Activated naive CD4-positive, alpha-beta T cell treated with anti-CD3 and anti-CD28 coated beads, Interleukin-2, amount 10 ng/mL, durations not matched to agents 7 days and 5 days (primary cell): ENCODE measurements around the gene BCAR1.
"Not testable (repeated sequence)": the region's sequence is repeated elsewhere in the genome, so short reads cannot be mapped to it uniquely, and the experiment has no call there.

Source experiments
- CTCF ChIA-PET: fragments of 350-600 bp; sonication (Branson Sonifier 250); formaldehyde crosslinking; loops from one replicate; lab custom pipeline; 2021; ENCODE audit warnings: antibody characterized with exemption; lab: Charles Lee
- DNase-seq: peaks from one replicate; pipeline ENCODE4 v3.0.0-alpha.2; 2020
- H3K27ac Mint-ChIP-seq: one replicate; pipeline ENCODE4 v1.8.0; 2021; ENCODE audit warnings: mild to moderate bottlenecking, moderate library complexity, mixed read lengths
- H3K27me3 Mint-ChIP-seq: one replicate; pipeline ENCODE4 v1.8.0; 2021; ENCODE audit warnings: mild to moderate bottlenecking, mixed read lengths
- H3K36me3 Mint-ChIP-seq: one replicate; pipeline ENCODE4 v1.8.0; 2021; ENCODE audit warnings: mixed read lengths
- H3K4me1 Mint-ChIP-seq: one replicate; pipeline ENCODE4 v1.8.0; 2021; ENCODE audit warnings: mixed read lengths
- H3K4me3 Mint-ChIP-seq: one replicate; pipeline ENCODE4 v1.8.0; 2021; ENCODE audit warnings: mild to moderate bottlenecking, moderate library complexity, mixed read lengths
- H3K9me3 Mint-ChIP-seq: one replicate; pipeline ENCODE4 v1.8.0; 2021; ENCODE audit warnings: mixed read lengths

The BCAR1 gene

DNA sequence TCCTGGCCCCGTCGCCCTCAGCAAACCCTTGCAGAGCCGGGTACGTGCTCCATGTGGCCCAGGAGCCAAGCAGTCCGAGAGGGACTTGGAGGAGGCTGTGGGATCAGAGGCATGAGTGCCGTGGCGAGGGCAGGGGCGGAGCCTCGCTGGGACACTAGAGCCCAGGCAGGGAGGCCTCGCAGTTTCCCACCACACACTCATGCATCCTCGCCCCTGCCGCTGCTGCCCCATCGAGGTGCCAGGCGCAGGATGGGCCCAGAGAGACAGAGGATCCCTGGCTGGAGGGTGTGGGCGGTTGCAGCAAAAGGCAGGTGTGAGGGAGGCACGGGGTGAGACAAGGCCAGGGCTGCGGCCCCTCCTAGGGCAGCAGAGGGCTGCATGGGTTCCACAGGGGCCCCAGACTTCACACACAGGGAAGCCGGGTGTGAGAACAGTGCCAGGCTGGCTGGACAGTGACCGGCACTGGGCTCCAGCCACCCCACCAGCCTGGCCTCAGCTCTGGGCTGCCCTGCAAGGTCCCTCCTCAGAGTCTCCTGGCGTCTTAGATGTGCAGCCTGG lies 7.7 kb downstream of the BCAR1 start:
- no peak overlapping the region for H3K27ac Mint-ChIP-seq
- CTCF ChIA-PET, result no interaction called here

GRCh38 chr16:75242436-75243078 lies 8.9 kb downstream of the BCAR1 start:
- H3K4me1 Mint-ChIP-seq, H3K36me3 Mint-ChIP-seq, DNase-seq, H3K27ac Mint-ChIP-seq, CTCF ChIA-PET, H3K4me3 Mint-ChIP-seq, H3K9me3 Mint-ChIP-seq: not testable (repeated sequence)
- H3K27me3 Mint-ChIP-seq, result peaks cover 54% of the 10 kb centered on the region

More for the DNA sequence above, 7.7 kb downstream of the BCAR1 start:
- Mint-ChIP-seq H3K36me3 (no peaks in the 10 kb centered on the region), H3K4me1 (peaks cover 2% of the 10 kb centered on the region), H3K9me3 (no peaks in the 10 kb centered on the region), H3K4me3 (no peak overlapping the region), H3K27me3 (peaks cover 66% of the 10 kb centered on the region)
- DNase-seq, result no peak

GRCh38 chr16:75241955-75242354 lies 9.5 kb downstream of the BCAR1 start:
- DNase-seq, result no peak
- H3K4me1 Mint-ChIP-seq, result peaks cover 2% of the 10 kb centered on the region
- no peaks in the 10 kb centered on the region for H3K9me3 Mint-ChIP-seq
- no peak overlapping the region for H3K27ac Mint-ChIP-seq
- CTCF ChIA-PET, result no interaction called here
- no peak overlapping the region for H3K4me3 Mint-ChIP-seq
- no peaks in the 10 kb centered on the region for H3K36me3 Mint-ChIP-seq
- peaks cover 48% of the 10 kb centered on the region for H3K27me3 Mint-ChIP-seq

GRCh38 chr16:75241412-75241811 lies 10.0 kb downstream of the BCAR1 start:
- CTCF ChIA-PET, result no interaction called here
- H3K36me3 Mint-ChIP-seq, result no peaks in the 10 kb centered on the region
- H3K27me3 Mint-ChIP-seq, result peaks cover 46% of the 10 kb centered on the region
- peaks cover 2% of the 10 kb centered on the region for H3K4me1 Mint-ChIP-seq
- no peak for DNase-seq
- no peak overlapping the region for H3K4me3 Mint-ChIP-seq
- no peaks in the 10 kb centered on the region for H3K9me3 Mint-ChIP-seq
- no peak overlapping the region for H3K27ac Mint-ChIP-seq

DNA sequence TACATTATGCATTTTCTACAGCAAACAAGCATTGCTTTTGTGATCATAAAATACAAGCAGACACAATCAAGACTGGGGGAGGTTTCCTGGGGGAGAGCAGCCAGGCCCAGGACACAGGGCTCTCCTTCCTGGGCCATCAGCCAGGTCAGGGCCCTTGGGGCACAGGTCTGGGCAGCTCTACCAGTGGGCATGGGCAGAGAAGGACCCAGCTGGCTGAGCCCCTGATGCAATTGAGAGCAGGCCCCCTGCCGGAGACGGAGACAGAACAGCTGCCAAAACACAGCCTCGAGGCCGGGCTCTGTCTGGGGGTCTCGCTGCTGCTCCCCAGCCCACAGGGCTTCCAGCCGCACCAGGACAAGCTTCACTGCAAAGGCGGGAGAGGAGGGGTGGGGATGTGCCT lies 10.8 kb downstream of the BCAR1 start:
- H3K36me3 Mint-ChIP-seq, H3K4me3 Mint-ChIP-seq, CTCF ChIA-PET, H3K27ac Mint-ChIP-seq, DNase-seq, H3K4me1 Mint-ChIP-seq, H3K9me3 Mint-ChIP-seq: not testable (repeated sequence)
- peaks cover 42% of the 10 kb centered on the region for H3K27me3 Mint-ChIP-seq

DNA sequence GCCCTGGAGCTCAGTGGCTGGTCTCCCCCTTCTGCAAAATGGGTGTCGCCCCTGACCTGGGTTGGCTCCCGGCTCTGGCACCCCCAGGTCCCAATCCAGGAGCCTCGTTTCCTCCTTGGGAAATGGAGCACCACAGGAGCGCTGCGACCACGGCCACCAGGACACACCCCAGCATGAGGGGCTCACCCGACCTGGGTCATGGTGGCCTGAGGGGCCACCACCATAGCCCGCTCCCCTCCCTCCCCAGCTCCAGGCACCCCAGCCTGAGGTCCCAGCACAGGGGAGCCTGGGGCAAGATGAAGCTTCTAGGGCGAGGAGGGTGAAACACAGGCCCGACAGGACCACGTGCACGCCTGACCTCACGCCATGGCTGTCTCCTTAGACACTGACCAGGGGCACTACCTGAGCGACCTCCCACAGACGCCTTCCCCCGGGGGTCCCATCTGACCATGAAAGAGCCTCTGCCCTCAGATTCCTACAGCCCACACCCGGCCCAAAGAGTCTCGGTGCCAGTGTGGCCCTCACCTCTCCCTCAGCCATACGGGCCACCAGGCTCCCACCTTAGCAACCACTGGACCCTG lies 11.8 kb downstream of the BCAR1 start:
- H3K4me1 Mint-ChIP-seq, result peaks cover 2% of the 10 kb centered on the region
- peaks cover 40% of the 10 kb centered on the region for H3K27me3 Mint-ChIP-seq
- no peak overlapping the region for H3K4me3 Mint-ChIP-seq
- no peaks in the 10 kb centered on the region for H3K36me3 Mint-ChIP-seq
- no peaks in the 10 kb centered on the region for H3K9me3 Mint-ChIP-seq
- CTCF ChIA-PET, result interaction anchor here (1.5 kb wide), 1 partner anchor 146 kb away, joined by 3 read pairs; no protein-coding TSS in a partner anchor
- no peak overlapping the region for H3K27ac Mint-ChIP-seq
- DNase-seq, result no peak

DNA sequence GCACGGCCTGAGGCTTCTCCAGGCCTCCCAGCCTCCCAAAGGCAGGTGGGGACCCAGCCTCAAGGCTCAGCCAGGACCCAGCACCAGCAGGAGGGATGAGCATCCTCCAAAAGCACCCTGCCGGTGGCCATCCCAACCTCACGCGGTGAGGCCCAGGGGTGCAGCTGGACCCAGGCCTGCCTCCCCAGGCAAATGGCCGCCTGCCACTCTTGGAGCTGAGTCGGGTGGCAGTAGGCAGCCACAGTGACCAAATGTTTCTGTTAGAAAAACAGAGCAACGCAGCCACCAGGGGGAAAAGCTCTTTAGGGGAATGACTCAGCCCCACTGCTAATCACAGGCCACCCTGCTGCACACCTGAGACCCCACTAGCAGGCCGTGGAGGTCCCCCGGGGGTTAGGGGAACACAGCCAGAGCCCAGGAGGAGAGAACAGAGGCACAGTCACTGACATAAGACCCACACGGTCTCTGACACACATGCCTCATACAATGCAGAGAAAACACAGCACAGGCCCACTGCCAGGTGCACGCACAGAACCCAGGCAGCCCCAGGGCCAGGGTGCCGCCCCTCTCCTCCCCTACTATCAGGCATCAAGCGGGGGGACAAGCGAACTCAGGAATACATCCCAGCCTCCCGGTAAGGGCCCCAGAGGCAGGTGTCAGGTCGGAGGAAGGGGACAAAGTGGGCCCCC lies 12.4 kb downstream of the BCAR1 start:
- Mint-ChIP-seq H3K27me3 (peaks cover 37% of the 10 kb centered on the region), H3K36me3 (no peaks in the 10 kb centered on the region), H3K9me3 (no peaks in the 10 kb centered on the region), H3K27ac (no peak overlapping the region), H3K4me3 (no peak overlapping the region), H3K4me1 (peaks cover under 1% of the 10 kb centered on the region)
- CTCF ChIA-PET, result interaction anchor here (1.5 kb wide), 1 partner anchor 147 kb away, joined by 3 read pairs; no protein-coding TSS in a partner anchor
- DNase-seq, result no peak

GRCh38 chr16:75238132-75238852 lies 13.1 kb downstream of the BCAR1 start:
- no peak for DNase-seq
- CTCF ChIA-PET, result interaction anchor here (0.6 to 1.6 kb wide), 3 partner anchors 144 to 164 kb away, joined by 3 to 5 read pairs (median 3); no protein-coding TSS in a partner anchor
- Mint-ChIP-seq H3K36me3 (no peaks in the 10 kb centered on the region), H3K9me3 (no peaks in the 10 kb centered on the region), H3K4me1 (no peaks in the 10 kb centered on the region), H3K4me3 (no peak overlapping the region), H3K27me3 (peaks cover 33% of the 10 kb centered on the region), H3K27ac (no peak overlapping the region)

GRCh38 chr16:75237398-75238131 lies 13.9 kb downstream of the BCAR1 start:
- H3K4me3 Mint-ChIP-seq, result no peak overlapping the region
- H3K27me3 Mint-ChIP-seq, result peaks cover 32% of the 10 kb centered on the region
- H3K36me3 Mint-ChIP-seq, result no peaks in the 10 kb centered on the region
- no peaks in the 10 kb centered on the region for H3K9me3 Mint-ChIP-seq
- no peak overlapping the region for H3K27ac Mint-ChIP-seq
- no peak for DNase-seq
- H3K4me1 Mint-ChIP-seq, result no peaks in the 10 kb centered on the region
- CTCF ChIA-PET, result interaction anchor here (0.6 to 1.6 kb wide), 2 partner anchors 145 to 165 kb away, joined by 3 to 5 read pairs; no protein-coding TSS in a partner anchor

DNA sequence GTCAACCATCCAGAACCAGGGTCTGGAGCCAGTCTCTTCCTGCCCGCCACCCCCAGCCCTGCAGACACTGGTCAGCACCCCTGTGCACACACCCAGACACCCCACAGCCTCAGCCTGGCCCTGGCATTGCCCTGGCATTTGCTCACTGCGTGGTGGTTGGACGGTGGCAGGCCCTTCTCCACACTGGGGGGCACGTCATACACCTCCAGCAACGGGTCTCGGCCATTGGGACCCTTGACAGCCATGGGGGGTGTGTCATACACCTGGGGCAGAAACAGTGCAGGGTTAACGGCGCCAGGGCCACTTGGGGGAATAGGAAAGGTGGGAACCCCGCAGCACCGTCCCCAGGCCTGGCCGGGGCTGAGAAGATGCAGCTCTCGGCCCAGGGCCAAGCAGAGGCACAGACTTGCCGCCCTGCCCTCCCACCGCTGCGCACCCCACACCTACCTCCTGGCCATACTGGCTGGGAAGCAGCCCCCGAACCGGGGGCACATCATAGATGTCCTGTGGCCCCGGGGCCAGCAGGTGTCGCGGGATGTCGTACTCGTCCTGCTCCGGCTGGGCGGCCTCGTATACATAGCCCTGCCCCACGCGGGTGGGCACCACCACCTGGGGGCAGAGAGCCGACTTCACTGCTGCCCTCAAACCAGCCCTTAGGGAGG lies 14.6 kb downstream of the BCAR1 start:
- no peak overlapping the region for H3K27ac Mint-ChIP-seq
- DNase-seq, result no peak
- no peaks in the 10 kb centered on the region for H3K4me1 Mint-ChIP-seq
- no peaks in the 10 kb centered on the region for H3K9me3 Mint-ChIP-seq
- H3K27me3 Mint-ChIP-seq, result peaks cover 25% of the 10 kb centered on the region
- no peaks in the 10 kb centered on the region for H3K36me3 Mint-ChIP-seq
- H3K4me3 Mint-ChIP-seq, result no peak overlapping the region
- CTCF ChIA-PET, result interaction anchor here (1.1 to 1.6 kb wide), 2 partner anchors 145 to 165 kb away, joined by 4 to 5 read pairs; no protein-coding TSS in a partner anchor

DNA sequence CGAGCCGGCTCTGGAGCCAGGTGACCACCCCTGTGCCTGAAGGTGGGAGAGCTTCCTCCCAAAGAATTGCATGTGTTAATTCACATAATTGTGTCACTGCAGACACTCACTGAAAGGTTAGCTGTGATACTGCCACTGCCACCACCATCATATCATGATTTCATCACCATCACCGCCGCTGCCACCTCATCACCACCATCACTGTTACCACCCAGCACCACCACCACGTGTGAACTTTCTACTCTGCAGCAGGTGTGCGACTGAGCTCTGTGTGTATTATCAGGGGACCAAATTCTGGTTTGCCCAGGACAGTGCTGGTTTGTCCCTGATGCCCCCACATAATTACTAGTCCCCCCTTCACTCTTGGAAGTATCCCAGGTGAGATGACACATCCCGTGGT lies 15.2 kb downstream of the BCAR1 start:
- no peaks in the 10 kb centered on the region for H3K9me3 Mint-ChIP-seq
- no peak overlapping the region for H3K4me3 Mint-ChIP-seq
- no peak overlapping the region for H3K27ac Mint-ChIP-seq
- no peaks in the 10 kb centered on the region for H3K36me3 Mint-ChIP-seq
- peaks cover 23% of the 10 kb centered on the region for H3K27me3 Mint-ChIP-seq
- H3K4me1 Mint-ChIP-seq, result no peaks in the 10 kb centered on the region
- DNase-seq, result no peak
- CTCF ChIA-PET, result interaction anchor here (1.1 to 4.0 kb wide), 3 partner anchors 146 to 165 kb away, joined by 4 to 43 read pairs (median 5); no protein-coding TSS in a partner anchor

- Mint-ChIP-seq H3K9me3 (no peaks in the 10 kb centered on the region), H3K4me1 (no peaks in the 10 kb centered on the region), H3K27ac (no peak overlapping the region), H3K27me3 (peaks cover 23% of the 10 kb centered on the region), H3K4me3 (no peak overlapping the region), H3K36me3 (no peaks in the 10 kb centered on the region)
- no peak for DNase-seq
- CTCF ChIA-PET, result interaction anchor here (1.1 to 4.0 kb wide), 2 partner anchors 149 to 166 kb away, joined by 4 to 43 read pairs; no protein-coding TSS in a partner anchor
Observed at GRCh38 chr16:75235721-75236193, 15.7 kb downstream of the BCAR1 start.
